Upper lobe of right lung (tissue), 1 donor: Measurements from ENCODE around the gene ABHD12. TPM values are rescaled to one million over a fixed set of nuclear protein-coding genes. Genes with fewer than 3 reads are reported as not detected.

Experiments used
- ATAC-seq: fragments of 200-7000 bp; cut with Tn5 transposase; one replicate; pipeline ENCODE4 v1.9.1; 2020; ENCODE audit warnings: mild to moderate bottlenecking, moderate library complexity
- DNase-seq: peaks from one replicate; pipeline ENCODE4 v3.0.0-alpha.2; 2020
- H3K27ac ChIP-seq: fragments of 200-600 bp; one replicate; pipeline ENCODE4 v1.8.0; 2022
- H3K27me3 ChIP-seq: fragments of 200-600 bp; one replicate; pipeline ENCODE4 v1.8.0; 2022; ENCODE audit warnings: mild to moderate bottlenecking
- H3K36me3 ChIP-seq: fragments of 200-600 bp; one replicate; pipeline ENCODE4 v1.8.0; 2022
- H3K4me1 ChIP-seq: fragments of 200-600 bp; one replicate; pipeline ENCODE4 v1.8.0; 2022
- H3K4me3 ChIP-seq: fragments of 200-600 bp; one replicate; pipeline ENCODE4 v1.8.0; 2022; ENCODE audit warnings: mild to moderate bottlenecking
- H3K9me3 ChIP-seq: fragments of 200-600 bp; one replicate; pipeline ENCODE4 v1.8.0; 2022
- intact Hi-C: fragments of 100-400 bp; cut with DNase I; formaldehyde crosslinking; loops from one replicate; pipeline ENCODE4 v1.11.0; 2022
- total RNA-seq: library from RNA; stranded (reverse); fragmentation: NEBNext Ultra II Directional; extraction: Animal tissue kit (Norgen Biotek cat#: 25700); gene quantifications from one replicate; pipeline ENCODE4 v1.2.1, GENCODE V29; 2021
- TF ChIP-seq, protein P1 (sequence below): fragments of 200-600 bp; IDR thresholded peaks from one replicate; pipeline ENCODE4 v1.8.0; 2022; ENCODE audit warnings: antibody characterized with exemption
- donor health status: DM: no; HTN: yes; CAD: no; lungs with severe emphysema.

The ABHD12 gene
- total RNA-seq, 1 donor from 2014 or later, result 45.2 TPM

DNA sequence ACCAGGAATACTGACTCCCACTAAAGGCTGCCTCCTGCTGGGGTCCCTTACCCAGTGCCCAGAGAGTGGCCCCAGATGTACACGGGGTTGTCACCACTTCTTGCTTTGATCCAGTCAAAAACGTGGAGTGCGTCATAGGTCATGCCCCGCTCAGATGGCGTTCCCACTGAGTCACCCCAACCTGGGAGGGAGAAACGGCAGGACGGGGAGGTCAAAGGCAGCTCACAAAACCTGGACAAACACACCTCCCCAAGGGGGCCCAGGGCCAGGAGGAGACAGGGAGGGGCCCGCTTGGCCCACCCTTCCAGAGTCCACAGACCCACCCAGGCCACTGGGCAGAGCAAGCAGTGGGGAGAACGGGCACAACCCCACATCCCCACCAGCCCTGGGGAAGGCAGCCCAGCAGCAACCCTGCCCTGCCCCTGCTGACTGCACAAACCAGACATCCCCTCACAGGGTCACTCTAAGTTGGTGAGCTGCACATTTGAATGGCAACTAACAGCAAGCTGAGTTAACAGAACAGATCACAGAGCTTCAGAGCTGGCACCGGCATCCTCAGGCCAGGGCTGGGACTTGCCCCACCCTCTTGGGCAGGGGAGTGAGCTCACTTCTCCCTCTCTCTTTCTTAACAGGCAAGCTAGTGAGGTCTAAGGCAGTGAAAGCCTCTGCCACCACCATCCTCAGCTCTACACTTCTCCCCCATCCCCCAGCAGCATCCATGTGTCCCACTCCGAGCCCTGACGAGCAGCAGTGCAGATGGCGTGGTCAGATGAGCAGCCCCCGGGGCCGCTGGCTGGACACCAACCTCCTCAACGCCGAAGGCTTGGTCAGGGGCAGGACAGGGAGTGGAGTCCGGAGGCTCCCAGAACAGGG lies 81.0 kb downstream of the ABHD12 start:
- Histone ChIP-seq H3K4me1 (peaks cover 9% of the 10 kb centered on the region), H3K9me3 (no peaks in the 10 kb centered on the region), H3K27me3 (no peaks in the 10 kb centered on the region), H3K36me3 (peaks cover 7% of the 10 kb centered on the region), H3K27ac (peak overlapping the region; percentile 81), H3K4me3 (no peak overlapping the region)
- DNase-seq (peak; percentile 75), ATAC-seq (peak; percentile 81)
- intact Hi-C loops, result no loop called here
- TF ChIP-seq, protein P1, sequence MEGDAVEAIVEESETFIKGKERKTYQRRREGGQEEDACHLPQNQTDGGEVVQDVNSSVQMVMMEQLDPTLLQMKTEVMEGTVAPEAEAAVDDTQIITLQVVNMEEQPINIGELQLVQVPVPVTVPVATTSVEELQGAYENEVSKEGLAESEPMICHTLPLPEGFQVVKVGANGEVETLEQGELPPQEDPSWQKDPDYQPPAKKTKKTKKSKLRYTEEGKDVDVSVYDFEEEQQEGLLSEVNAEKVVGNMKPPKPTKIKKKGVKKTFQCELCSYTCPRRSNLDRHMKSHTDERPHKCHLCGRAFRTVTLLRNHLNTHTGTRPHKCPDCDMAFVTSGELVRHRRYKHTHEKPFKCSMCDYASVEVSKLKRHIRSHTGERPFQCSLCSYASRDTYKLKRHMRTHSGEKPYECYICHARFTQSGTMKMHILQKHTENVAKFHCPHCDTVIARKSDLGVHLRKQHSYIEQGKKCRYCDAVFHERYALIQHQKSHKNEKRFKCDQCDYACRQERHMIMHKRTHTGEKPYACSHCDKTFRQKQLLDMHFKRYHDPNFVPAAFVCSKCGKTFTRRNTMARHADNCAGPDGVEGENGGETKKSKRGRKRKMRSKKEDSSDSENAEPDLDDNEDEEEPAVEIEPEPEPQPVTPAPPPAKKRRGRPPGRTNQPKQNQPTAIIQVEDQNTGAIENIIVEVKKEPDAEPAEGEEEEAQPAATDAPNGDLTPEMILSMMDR, result no peak

GRCh38 chr20:25308671-25309394 lies 81.8 kb downstream of the ABHD12 start:
- DNase-seq (peak; percentile 61), ATAC-seq (peak; percentile 55)
- Histone ChIP-seq H3K27me3 (no peaks in the 10 kb centered on the region), H3K9me3 (no peaks in the 10 kb centered on the region), H3K36me3 (peaks cover 7% of the 10 kb centered on the region), H3K4me3 (no peak overlapping the region), H3K27ac (peak overlapping the region; percentile 81), H3K4me1 (peaks cover 9% of the 10 kb centered on the region)
- intact Hi-C loops, result no loop called here
- TF ChIP-seq, protein P1, result no peak

DNA sequence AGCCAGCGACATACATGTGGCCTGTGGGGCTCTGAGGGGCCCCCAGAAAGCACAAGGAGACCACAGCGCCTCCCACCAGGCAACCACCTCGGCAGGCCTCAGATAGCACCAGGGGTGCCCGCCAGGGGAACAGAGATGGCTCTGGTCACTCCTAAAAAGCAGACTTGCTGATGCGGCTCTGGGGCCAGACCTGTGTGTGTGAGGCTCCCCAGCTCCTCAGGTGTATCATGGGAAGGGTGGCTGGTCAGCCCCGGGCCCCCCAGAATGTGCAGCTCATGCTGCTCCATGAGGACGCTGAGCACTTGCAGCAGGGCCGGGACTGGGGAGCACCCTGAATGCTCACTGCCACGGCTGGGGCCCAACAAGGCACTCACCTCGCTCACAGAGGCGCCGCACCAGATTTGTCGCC lies 82.5 kb downstream of the ABHD12 start:
- H3K27ac ChIP-seq, result no peak overlapping the region
- DNase-seq, result peak; percentile 48
- H3K4me3 ChIP-seq, result no peak overlapping the region
- intact Hi-C loops, result no loop called here
- H3K27me3 ChIP-seq, result no peaks in the 10 kb centered on the region
- TF ChIP-seq, protein P1, result no peak
- ATAC-seq, result no peak
- H3K4me1 ChIP-seq, result peaks cover 9% of the 10 kb centered on the region
- H3K9me3 ChIP-seq, result no peaks in the 10 kb centered on the region
- H3K36me3 ChIP-seq, result peaks cover 7% of the 10 kb centered on the region

- peaks cover 9% of the 10 kb centered on the region for H3K4me1 ChIP-seq
- H3K4me3 ChIP-seq, result no peak overlapping the region
- intact Hi-C loops, result no loop called here
- H3K36me3 ChIP-seq, result peaks cover 7% of the 10 kb centered on the region
- TF ChIP-seq, protein P1, result no peak
- DNase-seq (no peak), ATAC-seq (no peak)
- no peaks in the 10 kb centered on the region for H3K9me3 ChIP-seq
- H3K27me3 ChIP-seq, result no peaks in the 10 kb centered on the region
- no peak overlapping the region for H3K27ac ChIP-seq
Measured at GRCh38 chr20:25306991-25307903, 83.4 kb downstream of the ABHD12 start.

DNA sequence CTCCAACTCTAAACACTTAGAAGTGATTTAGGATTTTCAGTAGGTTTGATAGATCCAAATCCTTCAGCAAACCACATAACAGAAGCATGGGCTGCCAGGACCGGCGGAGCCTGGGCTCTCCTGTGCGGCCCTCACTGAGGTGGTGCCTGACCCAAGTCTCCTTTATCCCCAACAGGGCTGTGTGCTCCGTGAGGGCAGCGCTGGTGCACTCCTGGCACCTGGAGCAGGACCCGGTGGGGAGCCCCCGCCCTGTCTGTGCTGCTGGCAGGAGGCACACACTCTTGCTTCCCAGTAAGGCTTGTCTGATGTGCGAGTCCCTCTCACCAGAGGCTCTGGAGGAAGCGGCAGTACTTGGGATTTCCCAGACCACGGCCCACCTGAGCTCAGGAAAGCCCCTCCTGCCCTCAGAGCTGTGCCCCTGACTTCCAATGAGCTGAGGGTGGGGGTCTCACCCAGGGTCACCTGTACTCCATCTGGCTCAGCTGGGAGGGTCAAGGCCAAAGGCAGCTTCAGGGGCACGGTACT lies 86.5 kb downstream of the ABHD12 start:
- H3K9me3 ChIP-seq, result no peaks in the 10 kb centered on the region
- no peak overlapping the region for H3K4me3 ChIP-seq
- no peak overlapping the region for H3K27ac ChIP-seq
- no peaks in the 10 kb centered on the region for H3K27me3 ChIP-seq
- peaks cover 7% of the 10 kb centered on the region for H3K36me3 ChIP-seq
- ATAC-seq (no peak), DNase-seq (no peak)
- intact Hi-C loops, result no loop called here
- TF ChIP-seq, protein P1, result no peak
- H3K4me1 ChIP-seq, result no peaks in the 10 kb centered on the region
